ENCODE results near the gene PLD4. TPM values are rescaled to one million over a fixed set of nuclear protein-coding genes. Genes with fewer than 3 reads are reported as not detected.
"Not testable (repeated sequence)": the region's sequence is repeated elsewhere in the genome, so short reads cannot be mapped to it uniquely, and the experiment has no call there.

PLD4 gene
- total and polyA plus RNA-seq, 3 donors from 2014 or later, result 1.1 to 1.7 (median 1.2) TPM

DNA sequence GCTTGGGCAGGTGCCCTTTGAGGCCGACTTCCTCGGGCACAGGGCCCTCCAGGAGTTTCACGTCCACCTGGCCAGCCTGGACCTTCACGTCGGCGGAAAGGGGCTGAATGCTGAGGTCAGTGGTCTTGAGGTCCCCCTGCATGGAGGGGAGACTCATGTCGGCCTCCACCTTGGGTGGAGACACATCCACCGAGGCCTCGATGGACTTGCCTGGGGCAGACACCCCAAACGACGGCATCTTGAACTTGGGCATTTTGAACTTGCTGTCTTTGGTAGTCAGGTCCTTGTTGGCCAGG, 24.0 kb downstream of the PLD4 start:
- Histone ChIP-seq H3K36me3 (ENCODE audit: low read depth, missing control alignments) (no peaks in the 10 kb centered on the region), H3K4me1 (no peaks in the 10 kb centered on the region), H3K4me3 (no peak overlapping the region), H3K27ac (no peak overlapping the region), H3K9me3 (no peaks in the 10 kb centered on the region), H3K27me3 (no peaks in the 10 kb centered on the region)
- WGBS, 2 donors, result 87 to 97% methylated on average over 7 to 11 of the region's 11 CpGs
- intact Hi-C loops (cut with DNase I; ENCODE audit: low total_unique reads), result no loop called here
- no peak for TF ChIP-seq POLR2A (IDR thresholded peaks at IDR 0.05)
- TF ChIP-seq, protein P1, sequence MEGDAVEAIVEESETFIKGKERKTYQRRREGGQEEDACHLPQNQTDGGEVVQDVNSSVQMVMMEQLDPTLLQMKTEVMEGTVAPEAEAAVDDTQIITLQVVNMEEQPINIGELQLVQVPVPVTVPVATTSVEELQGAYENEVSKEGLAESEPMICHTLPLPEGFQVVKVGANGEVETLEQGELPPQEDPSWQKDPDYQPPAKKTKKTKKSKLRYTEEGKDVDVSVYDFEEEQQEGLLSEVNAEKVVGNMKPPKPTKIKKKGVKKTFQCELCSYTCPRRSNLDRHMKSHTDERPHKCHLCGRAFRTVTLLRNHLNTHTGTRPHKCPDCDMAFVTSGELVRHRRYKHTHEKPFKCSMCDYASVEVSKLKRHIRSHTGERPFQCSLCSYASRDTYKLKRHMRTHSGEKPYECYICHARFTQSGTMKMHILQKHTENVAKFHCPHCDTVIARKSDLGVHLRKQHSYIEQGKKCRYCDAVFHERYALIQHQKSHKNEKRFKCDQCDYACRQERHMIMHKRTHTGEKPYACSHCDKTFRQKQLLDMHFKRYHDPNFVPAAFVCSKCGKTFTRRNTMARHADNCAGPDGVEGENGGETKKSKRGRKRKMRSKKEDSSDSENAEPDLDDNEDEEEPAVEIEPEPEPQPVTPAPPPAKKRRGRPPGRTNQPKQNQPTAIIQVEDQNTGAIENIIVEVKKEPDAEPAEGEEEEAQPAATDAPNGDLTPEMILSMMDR (IDR thresholded peaks at IDR 0.05), result no peak
- DNase-seq, result no peak

DNA sequence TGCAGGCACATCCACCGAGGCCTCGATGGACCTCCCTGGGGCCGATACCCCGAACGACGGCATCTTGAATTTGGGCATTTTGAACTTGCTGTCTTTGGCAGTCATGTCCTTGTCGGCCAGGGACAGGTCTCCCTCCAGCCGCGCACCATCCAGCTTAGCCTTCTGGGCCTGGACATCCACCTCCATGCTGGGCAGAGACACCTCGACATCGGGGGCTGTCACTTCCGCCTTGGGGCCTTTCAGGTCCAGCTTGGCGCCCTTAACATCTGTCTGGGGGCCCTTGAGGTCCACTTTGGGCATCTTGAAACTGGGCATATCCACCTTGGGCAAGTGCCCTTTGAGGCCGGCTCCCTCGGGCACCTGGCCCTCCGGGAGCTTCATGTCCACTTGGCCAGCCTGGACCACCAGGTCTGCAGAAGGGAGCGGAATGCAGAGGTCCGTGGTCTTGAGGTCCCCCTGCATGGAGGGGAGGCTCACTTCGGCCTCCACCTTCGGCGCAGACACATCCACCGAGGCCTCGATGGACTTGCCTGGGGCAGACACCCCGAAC, 24.8 kb downstream of the PLD4 start:
- WGBS, 2 donors, result 96 to 100% methylated on average over 3 to 23 of the region's 24 CpGs
- H3K4me3 ChIP-seq; intact Hi-C loops (cut with DNase I; ENCODE audit: low total_unique reads); H3K36me3 ChIP-seq (ENCODE audit: low read depth, missing control alignments); DNase-seq; H3K4me1 ChIP-seq; H3K27ac ChIP-seq; H3K27me3 ChIP-seq; H3K9me3 ChIP-seq: not testable (repeated sequence)

DNA sequence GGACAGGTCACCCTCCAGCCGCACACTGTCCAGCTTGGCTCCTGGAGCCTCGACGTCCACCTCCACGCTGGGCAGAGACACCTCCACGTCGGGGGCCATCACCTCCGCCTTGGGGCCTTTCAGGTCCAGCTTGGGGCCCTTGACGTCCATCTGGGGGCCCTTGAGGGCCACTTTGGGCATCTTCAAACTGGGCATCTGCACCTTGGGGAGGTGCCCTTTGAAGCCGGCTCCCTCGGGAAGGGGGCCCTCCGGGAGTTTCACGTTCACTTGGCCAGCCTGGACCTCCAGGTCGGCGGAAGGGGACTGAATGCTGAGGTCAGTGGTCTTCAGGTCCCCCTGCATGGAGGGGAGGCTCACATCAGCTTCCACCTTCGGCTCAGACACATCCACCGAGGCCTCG, 25.3 kb downstream of the PLD4 start:
- H3K27ac ChIP-seq, result no peak overlapping the region
- no peaks in the 10 kb centered on the region for H3K4me1 ChIP-seq
- no peaks in the 10 kb centered on the region for H3K36me3 ChIP-seq (ENCODE audit: low read depth, missing control alignments)
- no peak for DNase-seq
- no peak for TF ChIP-seq POLR2A (IDR thresholded peaks at IDR 0.05)
- TF ChIP-seq, protein P1 (IDR thresholded peaks at IDR 0.05), result no peak
- no peaks in the 10 kb centered on the region for H3K27me3 ChIP-seq
- intact Hi-C loops (cut with DNase I; ENCODE audit: low total_unique reads), result no loop called here
- WGBS, 2 donors, result 93 to 96% methylated on average over 3 to 16 of the region's 17 CpGs
- H3K4me3 ChIP-seq, result no peak overlapping the region
- no peaks in the 10 kb centered on the region for H3K9me3 ChIP-seq

DNA sequence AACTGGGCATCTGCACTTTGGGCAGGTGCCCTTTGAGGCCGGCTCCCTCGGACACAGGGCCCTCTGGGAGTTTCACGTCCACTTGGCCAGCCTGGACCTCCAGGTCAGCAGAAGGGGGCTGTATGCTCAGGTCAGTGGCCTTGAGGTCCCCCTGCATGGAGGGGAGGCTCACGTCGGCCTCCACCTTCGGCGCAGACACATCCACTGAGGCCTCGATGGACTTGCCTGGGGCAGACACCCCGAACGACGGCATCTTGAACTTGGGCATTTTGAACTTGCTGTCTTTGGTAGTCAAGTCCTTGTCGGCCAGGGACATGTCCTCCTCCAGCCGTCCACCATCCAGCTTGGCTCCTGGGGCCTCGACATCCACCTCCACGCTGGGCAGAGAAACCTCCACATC, 26.0 kb downstream of the PLD4 start:
- H3K27ac ChIP-seq; H3K27me3 ChIP-seq; H3K4me3 ChIP-seq; DNase-seq; intact Hi-C loops (cut with DNase I; ENCODE audit: low total_unique reads); H3K9me3 ChIP-seq; H3K36me3 ChIP-seq (ENCODE audit: low read depth, missing control alignments); H3K4me1 ChIP-seq: not testable (repeated sequence)
- 93% methylated on average over 15 of the region's 15 CpGs; no CpG with 5 or more reads in 1 of the 2 donors for WGBS, 2 donors

DNA sequence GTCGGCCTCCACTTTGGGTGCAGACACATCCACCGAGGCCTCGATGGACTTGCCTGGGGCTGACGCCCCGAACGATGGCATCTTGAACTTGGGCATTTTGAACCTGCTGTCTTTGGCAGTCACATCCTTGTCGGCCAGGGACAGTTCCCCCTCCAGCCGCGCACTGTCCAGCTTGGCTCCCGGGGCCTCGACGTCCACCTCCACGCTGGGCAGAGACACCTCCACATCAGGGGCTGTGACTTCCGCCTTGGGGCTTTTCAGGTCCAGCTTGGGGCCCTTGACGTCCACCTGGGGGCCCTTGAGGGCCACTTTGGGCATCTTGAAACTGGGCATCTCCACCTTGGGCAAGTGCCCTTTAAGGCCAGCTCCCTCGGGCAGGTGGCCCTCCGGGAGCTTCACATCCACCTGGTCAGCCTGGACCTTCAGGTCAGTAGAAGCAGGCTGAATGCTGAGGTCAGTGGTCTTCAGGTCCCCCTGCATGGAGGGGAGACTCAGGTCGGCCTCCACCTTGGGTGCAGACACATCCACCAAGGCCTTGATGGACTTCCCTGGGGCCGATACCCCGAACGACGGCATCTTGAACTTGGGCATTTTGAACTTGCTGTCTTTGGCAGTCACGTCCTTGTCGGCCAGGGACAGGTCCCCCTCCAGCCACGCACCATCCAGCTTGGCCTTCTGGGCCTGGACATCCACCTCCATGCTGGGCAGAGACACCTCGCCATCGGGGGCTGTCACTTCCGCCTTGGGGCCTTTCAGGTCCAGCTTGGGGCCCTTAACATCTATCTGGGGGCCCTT, 27.4 kb downstream of the PLD4 start:
- 86 to 90% methylated on average over 23 to 28 of the region's 28 CpGs for WGBS, 2 donors

DNA sequence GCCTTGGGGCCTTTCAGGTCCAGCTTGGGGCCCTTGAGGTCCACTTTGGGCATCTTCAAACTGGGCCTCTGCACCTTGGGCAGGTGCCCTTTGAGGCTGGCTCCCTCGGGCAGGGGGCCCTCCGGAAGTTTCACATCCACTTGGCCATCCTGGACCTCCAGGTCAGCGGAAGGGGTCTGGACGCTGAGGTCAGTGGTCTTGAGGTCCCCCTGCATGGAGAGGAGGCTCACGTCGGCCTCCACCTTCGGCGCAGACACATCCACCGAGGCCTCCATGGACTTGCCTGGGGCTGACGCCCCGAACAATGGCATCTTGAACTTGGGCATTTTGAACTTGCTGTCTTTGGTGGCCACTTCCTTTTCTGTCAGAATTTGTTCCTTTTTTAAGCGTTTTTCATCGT, 28.4 kb downstream of the PLD4 start:
- 90 to 93% methylated on average over 13 of the region's 13 CpGs for WGBS, 2 donors
- H3K36me3 ChIP-seq (ENCODE audit: low read depth, missing control alignments), result no peaks in the 10 kb centered on the region
- H3K9me3 ChIP-seq, result no peaks in the 10 kb centered on the region
- H3K4me1 ChIP-seq, result no peaks in the 10 kb centered on the region
- intact Hi-C loops (cut with DNase I; ENCODE audit: low total_unique reads), result no loop called here
- H3K4me3 ChIP-seq, result no peak overlapping the region
- DNase-seq, result no peak
- H3K27ac ChIP-seq, result no peak overlapping the region
- no peaks in the 10 kb centered on the region for H3K27me3 ChIP-seq
- TF ChIP-seq, protein P1 (IDR thresholded peaks at IDR 0.05), result no peak
- no peak for TF ChIP-seq POLR2A (IDR thresholded peaks at IDR 0.05)

More for the DNA sequence above, 27.4 kb downstream of the PLD4 start:
- H3K27me3 ChIP-seq; DNase-seq; H3K36me3 ChIP-seq (ENCODE audit: low read depth, missing control alignments); H3K9me3 ChIP-seq; H3K27ac ChIP-seq; H3K4me1 ChIP-seq; H3K4me3 ChIP-seq; intact Hi-C loops (cut with DNase I; ENCODE audit: low total_unique reads): not testable (repeated sequence)
